LNCaP clone FGC (cell line): ENCODE data around the gene GRM8.

Experiments used
- DNase-seq: peaks from one replicate; pipeline ENCODE4 v3.0.0-alpha.2; 2011; ENCODE audit warnings: low read depth
- H3K4me3 ChIP-seq: 2 replicates; pipeline ENCODE4 v1.5.1; 2011; ENCODE audit warnings: mild to moderate bottlenecking, low read depth, low read length, control low read depth
- TF ChIP-seq, protein P1 (sequence below): IDR thresholded peaks from 2 replicates; pipeline ENCODE4 v1.5.1; 2012; ENCODE audit warnings: mild to moderate bottlenecking; ENCODE audit not compliant: control insufficient read depth, insufficient read depth; ENCODE audit errors: extremely low read depth

Gene GRM8

DNA sequence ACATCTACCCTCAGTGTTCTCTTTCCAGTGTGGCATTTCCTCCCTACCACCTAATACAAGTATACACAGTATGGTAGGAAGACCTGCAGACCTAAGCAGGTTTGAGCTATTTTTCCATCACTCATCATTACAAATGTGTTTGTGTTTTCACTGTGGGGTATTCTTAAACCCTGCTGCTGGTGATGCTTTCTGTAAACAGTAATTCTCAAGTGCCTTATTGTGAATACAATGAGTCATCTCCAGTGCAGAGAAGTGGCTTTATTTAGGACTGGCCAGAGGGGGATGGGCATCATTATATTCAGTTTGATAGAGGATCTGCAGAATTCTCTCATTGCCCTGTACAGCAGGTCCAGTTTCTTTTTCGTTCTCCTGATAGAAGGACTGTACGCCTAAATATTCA, 63.7 kb downstream of the GRM8 start:
- TF ChIP-seq, protein P1, sequence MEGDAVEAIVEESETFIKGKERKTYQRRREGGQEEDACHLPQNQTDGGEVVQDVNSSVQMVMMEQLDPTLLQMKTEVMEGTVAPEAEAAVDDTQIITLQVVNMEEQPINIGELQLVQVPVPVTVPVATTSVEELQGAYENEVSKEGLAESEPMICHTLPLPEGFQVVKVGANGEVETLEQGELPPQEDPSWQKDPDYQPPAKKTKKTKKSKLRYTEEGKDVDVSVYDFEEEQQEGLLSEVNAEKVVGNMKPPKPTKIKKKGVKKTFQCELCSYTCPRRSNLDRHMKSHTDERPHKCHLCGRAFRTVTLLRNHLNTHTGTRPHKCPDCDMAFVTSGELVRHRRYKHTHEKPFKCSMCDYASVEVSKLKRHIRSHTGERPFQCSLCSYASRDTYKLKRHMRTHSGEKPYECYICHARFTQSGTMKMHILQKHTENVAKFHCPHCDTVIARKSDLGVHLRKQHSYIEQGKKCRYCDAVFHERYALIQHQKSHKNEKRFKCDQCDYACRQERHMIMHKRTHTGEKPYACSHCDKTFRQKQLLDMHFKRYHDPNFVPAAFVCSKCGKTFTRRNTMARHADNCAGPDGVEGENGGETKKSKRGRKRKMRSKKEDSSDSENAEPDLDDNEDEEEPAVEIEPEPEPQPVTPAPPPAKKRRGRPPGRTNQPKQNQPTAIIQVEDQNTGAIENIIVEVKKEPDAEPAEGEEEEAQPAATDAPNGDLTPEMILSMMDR = no peak
- no peak for DNase-seq
- no peak overlapping the region for H3K4me3 ChIP-seq

DNA sequence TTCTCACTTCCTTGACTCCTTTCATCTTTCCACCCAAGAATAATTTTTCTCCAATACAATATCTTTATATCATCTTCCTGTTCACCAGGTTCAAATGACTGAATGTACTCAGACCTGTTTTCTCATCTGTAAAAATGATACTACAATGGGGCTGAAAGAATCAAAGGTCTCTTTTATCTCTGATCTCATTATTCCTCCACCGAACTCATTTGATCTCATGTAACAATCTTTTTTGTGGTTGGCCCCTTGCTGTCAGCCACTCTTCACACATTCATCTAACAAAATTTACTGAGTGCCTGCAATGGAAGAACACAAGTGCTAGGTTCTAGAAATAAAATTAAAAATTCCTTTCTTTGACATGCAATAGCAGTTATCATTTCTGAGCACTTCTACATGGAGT, 65.0 kb downstream of the GRM8 start:
- H3K4me3 ChIP-seq = no peak overlapping the region
- TF ChIP-seq, protein P1 = no peak

DNA sequence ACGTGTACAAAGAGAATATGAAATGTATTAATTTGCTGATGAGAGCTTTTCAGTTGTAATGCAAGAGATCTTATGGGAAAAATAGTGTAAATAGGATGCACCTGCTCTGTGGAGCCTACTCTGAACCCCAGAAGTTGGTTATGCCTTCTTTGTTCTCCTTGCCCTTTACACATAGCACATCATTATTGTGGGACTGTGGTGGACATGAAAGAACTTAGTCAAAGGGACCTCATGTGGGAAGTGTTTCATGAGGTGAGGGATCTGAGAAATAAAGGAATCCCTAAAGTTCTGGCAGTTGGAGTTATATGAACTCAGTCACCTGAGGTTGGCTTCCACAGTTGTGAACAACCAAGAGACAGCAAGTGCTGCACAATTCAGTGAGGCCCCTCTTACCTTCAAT, 66.1 kb downstream of the GRM8 start:
- no peak for DNase-seq
- TF ChIP-seq, protein P1 = no peak
- H3K4me3 ChIP-seq = no peak overlapping the region

More for the DNA sequence above, 65.0 kb downstream of the GRM8 start:
- no peak for DNase-seq

DNA sequence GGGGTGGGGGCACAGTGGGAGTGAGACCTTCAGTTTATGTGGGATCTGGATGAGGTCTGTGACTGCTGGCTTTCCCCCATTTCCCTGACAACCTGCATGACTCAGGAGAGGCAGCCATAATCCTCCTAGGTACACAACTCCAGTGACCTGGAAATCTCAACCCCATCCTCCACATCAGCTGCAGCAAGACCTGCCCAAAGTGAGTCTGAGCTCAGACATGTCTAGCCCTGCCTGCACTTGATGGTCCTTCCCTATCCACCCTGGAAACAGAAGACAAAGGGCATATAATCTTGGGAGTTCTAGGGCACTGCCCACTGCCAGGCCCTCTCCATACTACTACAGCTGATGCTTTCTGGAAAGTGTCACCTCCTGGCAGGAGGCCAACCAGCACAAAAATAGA, 75.6 kb downstream of the GRM8 start:
- TF ChIP-seq, protein P1 = no peak
- H3K4me3 ChIP-seq = no peak overlapping the region
- DNase-seq = no peak

DNA sequence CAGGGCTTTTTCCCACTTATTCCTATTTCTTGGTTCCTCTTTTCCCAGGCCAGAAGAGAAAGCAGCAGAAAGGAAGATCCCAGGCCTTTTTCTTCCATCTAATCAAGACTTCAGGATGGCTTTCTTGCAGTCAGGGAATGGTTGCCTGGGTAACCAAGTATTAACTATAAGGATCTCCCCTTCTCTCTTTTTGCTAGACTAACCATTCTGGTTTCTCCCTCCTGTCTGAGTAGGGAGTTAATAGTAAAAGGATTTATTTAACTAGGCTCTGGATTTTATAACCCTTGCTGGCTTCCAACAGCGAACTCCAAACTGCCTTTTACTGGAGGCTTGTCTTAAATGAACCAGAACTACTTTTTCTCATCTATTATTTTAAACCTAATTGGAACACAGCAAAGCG, 90.4 kb downstream of the GRM8 start:
- TF ChIP-seq, protein P1 = no peak
- no peak for DNase-seq
- H3K4me3 ChIP-seq = no peak overlapping the region

DNA sequence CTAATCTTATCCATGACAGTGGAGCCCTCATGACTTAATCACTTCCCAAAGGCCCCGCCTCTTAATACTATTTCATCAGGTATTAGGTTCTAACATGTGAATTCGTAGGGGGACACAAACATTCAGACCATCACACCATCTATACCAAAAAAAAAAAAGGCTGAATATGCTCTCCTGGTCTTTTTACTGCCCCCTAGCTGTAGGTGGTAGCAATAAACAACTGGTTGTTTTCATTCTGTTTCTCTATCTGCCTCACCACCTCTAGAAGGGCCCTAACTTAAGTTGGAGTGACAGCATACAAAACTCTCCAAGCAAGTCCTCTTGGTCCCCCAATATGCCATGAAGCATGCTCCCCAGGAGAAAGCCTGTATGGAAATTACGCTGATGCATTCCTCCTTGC, 94.1 kb downstream of the GRM8 start:
- DNase-seq = no peak
- TF ChIP-seq, protein P1 = peak; percentile 35
- no peak overlapping the region for H3K4me3 ChIP-seq

DNA sequence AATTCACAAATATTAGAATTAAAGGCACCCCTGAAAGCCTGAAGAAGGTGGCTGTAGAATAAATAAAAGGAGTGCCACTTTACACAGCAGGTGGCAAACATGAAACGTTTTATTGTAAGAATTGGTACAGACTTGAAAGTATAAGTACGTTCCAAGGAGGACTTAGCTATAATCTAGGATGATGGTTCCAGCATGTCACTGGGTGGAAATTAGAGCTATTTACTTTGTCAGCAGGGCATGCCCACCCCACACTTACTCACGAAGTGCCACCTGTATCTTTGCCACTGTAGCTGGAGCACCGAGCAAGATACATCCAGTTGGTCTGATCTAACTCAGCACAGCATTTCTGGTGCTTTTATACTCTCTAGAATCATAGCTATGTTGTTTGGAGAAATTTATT, 97.8 kb downstream of the GRM8 start:
- DNase-seq = no peak
- H3K4me3 ChIP-seq = no peak overlapping the region
- TF ChIP-seq, protein P1 = no peak
